GM23248 (cell line): ENCODE measurements around the gene GEMIN5.

ENCODE experiments used
- EZH2 ChIP-seq: fragments of 200-600 bp; sonication (generic); IDR thresholded peaks from 2 replicates; pipeline ENCODE4 v1.6.1; 2018; ENCODE audit warnings: antibody characterized with exemption, mild to moderate bottlenecking; ENCODE audit not compliant: insufficient read depth, poor library complexity, severe bottlenecking
- EZH2phosphoT487 ChIP-seq: fragments of 200-600 bp; sonication (generic); IDR thresholded peaks from 2 replicates; pipeline ENCODE4 v1.6.1; 2018; ENCODE audit warnings: antibody characterized with exemption, moderate library complexity, mild to moderate bottlenecking, low read depth; ENCODE audit not compliant: insufficient read depth

GRCh38 chr5:154934881-154935280, 3.1 kb downstream of the GEMIN5 start:
- no peak for TF ChIP-seq EZH2
- no peak for TF ChIP-seq EZH2phosphoT487
